Ishikawa (cell line): ENCODE results near the gene ZSWIM5.

ENCODE experiments used
- EP300 ChIP-seq: IDR thresholded peaks from 2 replicates; pipeline ENCODE4 v1.6.1; 2012; ENCODE audit warnings: borderline replicate concordance
- TCF12 ChIP-seq: IDR thresholded peaks from 2 replicates; pipeline ENCODE4 v1.6.1; 2012; ENCODE audit warnings: low read depth
- YY1 ChIP-seq: IDR thresholded peaks from 2 replicates; pipeline ENCODE4 v1.6.1; 2012; ENCODE audit warnings: low read depth
- TF ChIP-seq, protein P1 (sequence below): IDR thresholded peaks from 2 replicates; pipeline ENCODE4 v1.6.1; 2012; ENCODE audit warnings: low read depth, mild to moderate bottlenecking

DNA sequence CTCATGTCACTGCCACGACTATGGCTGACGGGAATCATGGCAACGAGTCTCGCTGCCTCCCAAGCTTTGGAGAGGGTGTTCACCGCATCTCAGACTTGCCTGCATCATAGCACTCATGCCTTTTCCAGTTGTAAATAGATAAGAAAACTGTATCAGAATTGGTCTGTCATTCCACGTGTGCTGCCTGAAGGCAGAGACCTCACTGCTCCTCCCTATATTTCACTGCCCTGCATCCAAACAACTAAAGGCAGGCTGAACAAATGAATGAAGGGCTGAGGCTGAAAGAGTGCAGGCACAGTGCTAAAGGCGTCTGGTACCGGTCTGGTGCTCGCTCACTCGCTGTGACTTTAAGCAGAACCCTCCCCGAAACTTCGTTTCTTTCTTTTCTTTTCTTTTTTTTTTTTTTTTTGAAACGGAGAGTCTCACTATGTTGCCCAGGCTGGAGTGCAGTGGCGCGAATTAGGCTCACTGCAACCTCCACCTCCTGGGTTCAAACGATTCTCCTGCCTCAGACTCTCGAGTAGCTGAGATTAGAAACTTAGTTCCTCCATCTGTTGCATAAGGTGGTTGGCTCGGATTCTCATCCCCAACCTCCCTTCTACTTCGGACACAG is 220.6 kb downstream of the ZSWIM5 start:
- TF ChIP-seq YY1 (no peak), EP300 (no peak), TCF12 (no peak)
- TF ChIP-seq, protein P1, sequence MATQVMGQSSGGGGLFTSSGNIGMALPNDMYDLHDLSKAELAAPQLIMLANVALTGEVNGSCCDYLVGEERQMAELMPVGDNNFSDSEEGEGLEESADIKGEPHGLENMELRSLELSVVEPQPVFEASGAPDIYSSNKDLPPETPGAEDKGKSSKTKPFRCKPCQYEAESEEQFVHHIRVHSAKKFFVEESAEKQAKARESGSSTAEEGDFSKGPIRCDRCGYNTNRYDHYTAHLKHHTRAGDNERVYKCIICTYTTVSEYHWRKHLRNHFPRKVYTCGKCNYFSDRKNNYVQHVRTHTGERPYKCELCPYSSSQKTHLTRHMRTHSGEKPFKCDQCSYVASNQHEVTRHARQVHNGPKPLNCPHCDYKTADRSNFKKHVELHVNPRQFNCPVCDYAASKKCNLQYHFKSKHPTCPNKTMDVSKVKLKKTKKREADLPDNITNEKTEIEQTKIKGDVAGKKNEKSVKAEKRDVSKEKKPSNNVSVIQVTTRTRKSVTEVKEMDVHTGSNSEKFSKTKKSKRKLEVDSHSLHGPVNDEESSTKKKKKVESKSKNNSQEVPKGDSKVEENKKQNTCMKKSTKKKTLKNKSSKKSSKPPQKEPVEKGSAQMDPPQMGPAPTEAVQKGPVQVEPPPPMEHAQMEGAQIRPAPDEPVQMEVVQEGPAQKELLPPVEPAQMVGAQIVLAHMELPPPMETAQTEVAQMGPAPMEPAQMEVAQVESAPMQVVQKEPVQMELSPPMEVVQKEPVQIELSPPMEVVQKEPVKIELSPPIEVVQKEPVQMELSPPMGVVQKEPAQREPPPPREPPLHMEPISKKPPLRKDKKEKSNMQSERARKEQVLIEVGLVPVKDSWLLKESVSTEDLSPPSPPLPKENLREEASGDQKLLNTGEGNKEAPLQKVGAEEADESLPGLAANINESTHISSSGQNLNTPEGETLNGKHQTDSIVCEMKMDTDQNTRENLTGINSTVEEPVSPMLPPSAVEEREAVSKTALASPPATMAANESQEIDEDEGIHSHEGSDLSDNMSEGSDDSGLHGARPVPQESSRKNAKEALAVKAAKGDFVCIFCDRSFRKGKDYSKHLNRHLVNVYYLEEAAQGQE, result no peak
